Thymus (tissue), 11 donors: ENCODE results near the gene EPS8. TPM values are rescaled to one million over a fixed set of nuclear protein-coding genes. Genes with fewer than 3 reads are reported as not detected.

Experiments
- DNase-seq, 9 donors: peaks; one replicate each; pipeline ENCODE4 v3.0.0-alpha.2; 2013; ENCODE audit warnings: low spot score in 9 of 9, low read depth in 6 of 9, missing footprints in 1 of 9
- H3K27ac ChIP-seq, 2 donors: one replicate each; pipeline ENCODE4 v1.5.1; 2013; ENCODE audit warnings: control low read depth in 1 of 2, low read depth in 1 of 2, low read length in 1 of 2, mild to moderate bottlenecking in 1 of 2, moderate library complexity in 1 of 2
- H3K27me3 ChIP-seq, 2 donors: one replicate each; pipeline ENCODE4 v1.5.1; 2013; ENCODE audit warnings: low read length in 1 of 2; ENCODE audit not compliant: control insufficient read depth in 2 of 2, insufficient read depth in 1 of 2
- H3K36me3 ChIP-seq, 2 donors: one replicate each; pipeline ENCODE4 v1.5.1; 2013; ENCODE audit warnings: low read length in 1 of 2, mild to moderate bottlenecking in 1 of 2, moderate library complexity in 1 of 2; ENCODE audit not compliant: control insufficient read depth in 2 of 2, insufficient read depth in 2 of 2
- H3K4me1 ChIP-seq, 2 donors: one replicate each; pipeline ENCODE4 v1.5.1; 2013; ENCODE audit warnings: low read length in 2 of 2; ENCODE audit not compliant: control insufficient read depth in 2 of 2, insufficient read depth in 2 of 2
- H3K4me3 ChIP-seq, 2 donors: one replicate each; pipeline ENCODE4 v1.5.1; 2013; ENCODE audit warnings: low read length in 2 of 2, control low read depth in 1 of 2, mild to moderate bottlenecking in 1 of 2
- H3K9me3 ChIP-seq, 2 donors: one replicate each; pipeline ENCODE4 v1.5.1; 2013; ENCODE audit warnings: low read length in 1 of 2, mild to moderate bottlenecking in 1 of 2; ENCODE audit not compliant: control insufficient read depth in 2 of 2, insufficient read depth in 1 of 2
- WGBS: extraction: QIAGEN DNeasy Blood & Tissue Kit; methylation state at CpG from one replicate; pipeline ENCODE4 v1.1.7; 2013; 5-methylcytosine and 5-hydroxymethylcytosine counted together
- polyA plus RNA-seq: library from polyadenylated mRNA; stranded (reverse); fragments of 200-250 nt; gene quantifications from one replicate; pipeline ENCODE4 v1.2.3, GENCODE V29; 2013
- total RNA-seq: library from RNA; stranded (reverse); fragments of 120-200 nt; gene quantifications from one replicate; pipeline ENCODE4 v1.2.4, GENCODE V29; 2013
- donor health status: healthy.

The EPS8 gene
- total and polyA plus RNA-seq, 2 donors = 3.7 to 9.2 TPM

- Histone ChIP-seq H3K4me3 (no peak overlapping the region), H3K9me3 (no peaks in the 10 kb centered on the region), H3K4me1 (no peaks in the 10 kb centered on the region), H3K27ac (no peak overlapping the region), H3K36me3 (no peaks in the 10 kb centered on the region), H3K27me3 (no peaks in the 10 kb centered on the region)
- WGBS = 91% methylated on average over 8 of the region's 8 CpGs
- no peak for DNase-seq
Observed at GRCh38 chr12:15589328-15590032, 199.7 kb downstream of the EPS8 start.

GRCh38 chr12:15584366-15585041 is 204.7 kb downstream of the EPS8 start:
- Histone ChIP-seq H3K36me3 (no peaks in the 10 kb centered on the region), H3K4me1 (no peaks in the 10 kb centered on the region), H3K4me3 (no peak overlapping the region), H3K27me3 (no peaks in the 10 kb centered on the region), H3K27ac (no peak overlapping the region), H3K9me3 (no peaks in the 10 kb centered on the region)
- WGBS = 46% methylated on average over 3 of the region's 3 CpGs
- peak in 6 of 9 donors; percentile 39 to 67 (median 52) for DNase-seq

- H3K9me3 ChIP-seq = no peaks in the 10 kb centered on the region
- H3K4me1 ChIP-seq = no peaks in the 10 kb centered on the region
- H3K36me3 ChIP-seq = no peaks in the 10 kb centered on the region
- no peak overlapping the region for H3K4me3 ChIP-seq
- H3K27me3 ChIP-seq = no peaks in the 10 kb centered on the region
- DNase-seq = no peak
- H3K27ac ChIP-seq = no peak overlapping the region
- 91% methylated on average over 7 of the region's 7 CpGs for WGBS
Observed at GRCh38 chr12:15583804-15584203, 205.4 kb downstream of the EPS8 start.

- Histone ChIP-seq H3K4me3 (no peak overlapping the region), H3K9me3 (no peaks in the 10 kb centered on the region), H3K27me3 (no peaks in the 10 kb centered on the region), H3K27ac (no peak overlapping the region), H3K36me3 (no peaks in the 10 kb centered on the region), H3K4me1 (no peaks in the 10 kb centered on the region)
- DNase-seq = no peak
- 97% methylated on average over 6 of the region's 6 CpGs for WGBS
Observed at GRCh38 chr12:15581006-15581405, 208.2 kb downstream of the EPS8 start.

GRCh38 chr12:15580431-15580830 is 208.8 kb downstream of the EPS8 start:
- Histone ChIP-seq H3K4me1 (no peaks in the 10 kb centered on the region), H3K27me3 (no peaks in the 10 kb centered on the region), H3K4me3 (no peak overlapping the region), H3K9me3 (no peaks in the 10 kb centered on the region), H3K27ac (no peak overlapping the region), H3K36me3 (no peaks in the 10 kb centered on the region)
- WGBS = 93% methylated on average over 1 of the region's 1 CpG
- DNase-seq = no peak

- H3K4me3 ChIP-seq = no peak overlapping the region
- peaks cover 0 to 6% of the 10 kb centered on the region in 2 donors for H3K4me1 ChIP-seq
- no peaks in the 10 kb centered on the region for H3K36me3 ChIP-seq
- H3K27ac ChIP-seq = peak overlapping the region in 1 of 2 donors; percentile 4
- WGBS = 80% methylated on average over 3 of the region's 3 CpGs
- no peaks in the 10 kb centered on the region for H3K27me3 ChIP-seq
- no peak for DNase-seq
- H3K9me3 ChIP-seq = no peaks in the 10 kb centered on the region
Observed at GRCh38 chr12:15575671-15576541, 213.3 kb downstream of the EPS8 start.

- Histone ChIP-seq H3K27me3 (no peaks in the 10 kb centered on the region), H3K4me3 (no peak overlapping the region), H3K36me3 (no peaks in the 10 kb centered on the region), H3K9me3 (no peaks in the 10 kb centered on the region), H3K27ac (no peak overlapping the region), H3K4me1 (peaks cover 0 to 9% of the 10 kb centered on the region in 2 donors)
- 98% methylated on average over 1 of the region's 1 CpG for WGBS
- DNase-seq = no peak
Observed at GRCh38 chr12:15574353-15574752, 214.8 kb downstream of the EPS8 start.
